ENCODE results near the gene LRP4. TPM values are rescaled to one million over a fixed set of nuclear protein-coding genes. Genes with fewer than 3 reads are reported as not detected.

LRP4 gene
- 1.2 TPM in 2 replicates for total RNA-seq

GRCh38 chr11:46918083-46918787 is at the start of gene LRP4:
TSS of gene LRP4 (minus strand) at chr11:46918550. CDS start at chr11:46918379, 171 bp downstream.

GRCh38 chr11:46936138-46937110 is 18.1 kb upstream of the LRP4 start, which contains the start of gene CSTPP1:
TSS of gene CSTPP1 (plus strand) at chr11:46936761. CDS start at chr11:46936806, 45 bp downstream.

GRCh38 chr11:46845740-46846509 is 72.4 kb downstream of the LRP4 start, which contains the start of gene CKAP5:
TSS of gene CKAP5 (minus strand) at chr11:46846280. CDS start at chr11:46821231, 25,049 bp downstream.

Other genes starting within 250 kb of the LRP4 start
- gene ARHGAP1, start 217.9 kb downstream of the LRP4 start, total RNA-seq = 44.0 and 44.4 TPM in 2 replicates
- gene ZNF408, start 217.5 kb downstream of the LRP4 start, total RNA-seq = 7.0 and 8.4 TPM in 2 replicates
- not detected in 2 replicates for gene F2, start 199.3 kb downstream of the LRP4 start, total RNA-seq
- gene CKAP5, start 72.3 kb downstream of the LRP4 start, total RNA-seq = 65.4 and 73.0 TPM in 2 replicates
- gene CSTPP1, start 18.2 kb upstream of the LRP4 start, total RNA-seq = 29.8 and 32.3 TPM in 2 replicates